Neural progenitor cell (in vitro differentiated cells): ENCODE data around the gene ZNF79. TPM values are rescaled to one million over a fixed set of nuclear protein-coding genes. Genes with fewer than 3 reads are reported as not detected.
A peak's percentile ranks its signal among the peaks of the same experiment; 100 is the strongest.

Source experiments
- DNase-seq: peaks from one replicate; pipeline ENCODE4 v3.0.0-alpha.2; 2016; ENCODE audit warnings: low spot score
- H2AFZ ChIP-seq: fragments of 200-600 bp; sonication (generic); replicated peaks from 2 replicates; pipeline ENCODE4 v1.6.1; 2016; ENCODE audit warnings: antibody characterized with exemption
- H3F3A ChIP-seq: fragments of 200-600 bp; sonication (generic); 2 replicates; pipeline ENCODE4 v1.6.1; 2016; ENCODE audit warnings: antibody characterized with exemption, low read depth
- H3K27ac ChIP-seq: fragments of 200-600 bp; sonication (generic); 2 replicates; pipeline ENCODE4 v1.5.1; 2016; ENCODE audit warnings: mild to moderate bottlenecking
- H3K27me3 ChIP-seq: fragments of 200-600 bp; sonication (generic); 2 replicates; pipeline ENCODE4 v1.6.1; 2016; ENCODE audit warnings: mild to moderate bottlenecking, moderate library complexity
- H3K36me3 ChIP-seq: fragments of 200-600 bp; sonication (generic); 2 replicates; pipeline ENCODE4 v1.5.1; 2016
- H3K4me1 ChIP-seq: fragments of 200-600 bp; sonication (generic); 2 replicates; pipeline ENCODE4 v1.6.1; 2016; ENCODE audit warnings: mixed run types
- H3K4me2 ChIP-seq: fragments of 200-600 bp; sonication (generic); 2 replicates; pipeline ENCODE4 v1.6.1; 2016
- H3K4me3 ChIP-seq: fragments of 200-600 bp; sonication (generic); 2 replicates; pipeline ENCODE4 v1.5.1; 2016
- H3K79me2 ChIP-seq: fragments of 200-600 bp; sonication (generic); 2 replicates; pipeline ENCODE4 v1.6.1; 2016; ENCODE audit warnings: low read depth
- H3K9ac ChIP-seq: fragments of 200-600 bp; sonication (generic); 2 replicates; pipeline ENCODE4 v1.6.1; 2016
- H3K9me3 ChIP-seq: fragments of 200-600 bp; sonication (generic); 2 replicates; pipeline ENCODE4 v1.5.1; 2016; ENCODE audit warnings: low read depth
- H4K20me1 ChIP-seq: fragments of 200-600 bp; sonication (generic); 2 replicates; pipeline ENCODE4 v1.6.1; 2016; ENCODE audit warnings: low read depth
- H3K27ac Mint-ChIP-seq: 3 replicates; pipeline ENCODE4 v1.8.0; 2021; ENCODE audit warnings: mixed read lengths
- H3K27me3 Mint-ChIP-seq: 2 replicates; pipeline ENCODE4 v1.8.0; 2022; ENCODE audit warnings: low read depth, mild to moderate bottlenecking, inconsistent platforms, moderate library complexity, mixed read lengths; ENCODE audit not compliant: insufficient read depth
- H3K36me3 Mint-ChIP-seq: 3 replicates; pipeline ENCODE4 v1.8.0; 2021; ENCODE audit warnings: mixed read lengths
- H3K4me1 Mint-ChIP-seq: 3 replicates; pipeline ENCODE4 v1.8.0; 2021; ENCODE audit warnings: mixed read lengths
- H3K4me3 Mint-ChIP-seq: 3 replicates; pipeline ENCODE4 v1.8.0; 2021; ENCODE audit warnings: mild to moderate bottlenecking, moderate library complexity, mixed read lengths
- H3K9me3 Mint-ChIP-seq: 3 replicates; pipeline ENCODE4 v1.8.0; 2020; ENCODE audit warnings: mixed read lengths
- EZH2 ChIP-seq: fragments of 200-600 bp; sonication (generic); IDR thresholded peaks from 2 replicates; pipeline ENCODE4 v1.6.1; 2017; ENCODE audit warnings: antibody characterized with exemption, mild to moderate bottlenecking, moderate library complexity
- EZH2phosphoT487 ChIP-seq: fragments of 200-600 bp; sonication (generic); IDR thresholded peaks from 2 replicates; pipeline ENCODE4 v1.6.1; 2017; ENCODE audit warnings: antibody characterized with exemption
- total RNA-seq: library from RNA; depleted of rRNA; stranded (reverse); fragments of >200 nt; gene quantifications from 2 replicates; pipeline ENCODE4 v1.2.3, GENCODE V29; 2015; ENCODE audit warnings: low replicate concordance
- TF ChIP-seq, protein P1 (sequence below): fragments of 200-600 bp; sonication (generic); IDR thresholded peaks from 2 replicates; pipeline ENCODE4 v1.5.1; 2017; ENCODE audit warnings: antibody characterized with exemption, mild to moderate bottlenecking

The ZNF79 gene
- total RNA-seq, 1 donor from 2014 or later: 6.7 TPM

DNA sequence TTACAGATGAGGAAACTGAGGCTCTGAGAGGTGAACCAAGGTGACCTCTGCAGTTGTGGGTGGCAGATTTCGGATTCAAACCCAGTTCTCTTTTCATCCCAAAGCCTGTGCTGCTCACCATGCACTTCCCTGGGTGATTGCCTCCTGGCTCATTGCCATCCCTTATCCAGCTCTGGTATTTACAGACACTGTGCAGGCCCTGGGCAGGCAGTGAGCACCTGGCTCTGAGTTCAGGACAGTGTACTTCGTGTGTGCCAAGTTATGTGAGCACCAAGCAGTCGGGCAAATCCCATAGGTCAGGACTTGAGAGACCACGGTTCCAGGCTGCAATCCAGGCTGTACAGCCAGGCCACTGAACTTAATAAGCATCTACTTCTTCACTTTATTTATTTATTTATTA is 28.5 kb downstream of the ZNF79 start:
- Histone ChIP-seq H3K27me3 (no peaks in the 10 kb centered on the region), H3F3A (peaks cover 34% of the 10 kb centered on the region), H2AFZ (no peak overlapping the region), H3K79me2 (peaks cover 36% of the 10 kb centered on the region), H3K4me1 (peaks cover 22% of the 10 kb centered on the region), H3K9ac (no peak overlapping the region), H3K27ac (no peak overlapping the region), H3K36me3 (peaks cover 7% of the 10 kb centered on the region), H3K4me3 (peak overlapping the region; percentile 79), H3K9me3 (no peaks in the 10 kb centered on the region), H4K20me1 (peaks cover 33% of the 10 kb centered on the region), H3K4me2 (peak overlapping the region; percentile 85)
- Mint-ChIP-seq H3K4me1 (peaks cover 23% of the 10 kb centered on the region), H3K27ac (no peak overlapping the region), H3K4me3 (peak overlapping the region; percentile 97), H3K36me3 (peaks cover 36% of the 10 kb centered on the region), H3K9me3 (no peaks in the 10 kb centered on the region), H3K27me3 (peaks cover 2% of the 10 kb centered on the region)
- no peak for TF ChIP-seq EZH2
- TF ChIP-seq, protein P1, sequence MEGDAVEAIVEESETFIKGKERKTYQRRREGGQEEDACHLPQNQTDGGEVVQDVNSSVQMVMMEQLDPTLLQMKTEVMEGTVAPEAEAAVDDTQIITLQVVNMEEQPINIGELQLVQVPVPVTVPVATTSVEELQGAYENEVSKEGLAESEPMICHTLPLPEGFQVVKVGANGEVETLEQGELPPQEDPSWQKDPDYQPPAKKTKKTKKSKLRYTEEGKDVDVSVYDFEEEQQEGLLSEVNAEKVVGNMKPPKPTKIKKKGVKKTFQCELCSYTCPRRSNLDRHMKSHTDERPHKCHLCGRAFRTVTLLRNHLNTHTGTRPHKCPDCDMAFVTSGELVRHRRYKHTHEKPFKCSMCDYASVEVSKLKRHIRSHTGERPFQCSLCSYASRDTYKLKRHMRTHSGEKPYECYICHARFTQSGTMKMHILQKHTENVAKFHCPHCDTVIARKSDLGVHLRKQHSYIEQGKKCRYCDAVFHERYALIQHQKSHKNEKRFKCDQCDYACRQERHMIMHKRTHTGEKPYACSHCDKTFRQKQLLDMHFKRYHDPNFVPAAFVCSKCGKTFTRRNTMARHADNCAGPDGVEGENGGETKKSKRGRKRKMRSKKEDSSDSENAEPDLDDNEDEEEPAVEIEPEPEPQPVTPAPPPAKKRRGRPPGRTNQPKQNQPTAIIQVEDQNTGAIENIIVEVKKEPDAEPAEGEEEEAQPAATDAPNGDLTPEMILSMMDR: no peak
- no peak for TF ChIP-seq EZH2phosphoT487
- no peak for DNase-seq

GRCh38 chr9:127455324-127455992 is 31.3 kb downstream of the ZNF79 start:
- Histone ChIP-seq H3K9me3 (no peaks in the 10 kb centered on the region), H3K79me2 (peaks cover 8% of the 10 kb centered on the region), H3K27ac (no peak overlapping the region), H3K4me3 (no peak overlapping the region), H3K9ac (no peak overlapping the region), H3F3A (peaks cover 6% of the 10 kb centered on the region), H3K4me2 (no peak overlapping the region), H3K27me3 (no peaks in the 10 kb centered on the region), H3K36me3 (no peaks in the 10 kb centered on the region), H4K20me1 (peaks cover 6% of the 10 kb centered on the region), H3K4me1 (peaks cover 5% of the 10 kb centered on the region), H2AFZ (no peak overlapping the region)
- Mint-ChIP-seq H3K9me3 (no peaks in the 10 kb centered on the region), H3K4me1 (peaks cover 4% of the 10 kb centered on the region), H3K27ac (no peak overlapping the region), H3K4me3 (no peak overlapping the region), H3K36me3 (peaks cover 14% of the 10 kb centered on the region), H3K27me3 (peaks cover 2% of the 10 kb centered on the region)
- TF ChIP-seq EZH2phosphoT487: no peak
- TF ChIP-seq, protein P1: peak; percentile 31
- DNase-seq: no peak

DNA sequence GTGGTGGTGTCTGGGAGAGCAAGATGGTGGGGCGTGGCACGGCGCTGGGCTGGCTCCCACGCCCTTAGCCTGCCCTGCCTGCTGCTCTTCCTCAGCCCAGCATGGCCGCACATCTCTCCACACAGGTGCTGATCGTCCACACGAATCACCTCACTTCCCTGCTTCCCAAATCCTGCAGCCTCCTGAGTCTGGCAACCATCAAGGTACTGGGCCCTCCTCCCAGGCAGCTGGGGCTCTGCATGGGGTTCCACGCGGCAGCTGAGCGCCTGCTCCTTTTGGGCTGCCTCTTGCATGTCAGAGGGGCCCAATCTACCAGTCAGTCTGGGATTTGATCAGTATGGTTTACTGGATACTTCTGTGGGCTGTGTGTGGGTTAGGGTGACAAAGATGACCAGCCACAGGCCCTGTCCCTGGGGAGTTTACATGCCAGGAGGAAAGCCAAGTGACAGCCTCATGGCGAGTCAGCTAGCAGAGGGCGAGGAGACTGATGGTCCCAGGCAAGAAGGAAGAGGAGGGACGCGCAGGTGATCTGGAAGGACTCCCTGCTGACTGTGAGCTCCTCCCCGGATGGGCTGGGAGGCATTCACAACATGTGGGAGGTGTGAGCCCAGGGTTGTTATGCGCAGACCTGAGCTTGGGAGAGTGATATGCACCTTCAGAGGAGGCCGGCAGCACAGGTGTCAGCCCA is 33.2 kb downstream of the ZNF79 start:
- H4K20me1 ChIP-seq: no peaks in the 10 kb centered on the region
- peaks cover under 1% of the 10 kb centered on the region for H3K4me1 ChIP-seq
- no peaks in the 10 kb centered on the region for H3F3A ChIP-seq
- H3K27me3 ChIP-seq: no peaks in the 10 kb centered on the region
- no peak overlapping the region for H3K4me2 ChIP-seq
- Mint-ChIP-seq H3K4me1 (peaks cover 2% of the 10 kb centered on the region), H3K27me3 (peaks cover 2% of the 10 kb centered on the region), H3K36me3 (peaks cover 17% of the 10 kb centered on the region), H3K9me3 (no peaks in the 10 kb centered on the region), H3K27ac (no peak overlapping the region), H3K4me3 (no peak overlapping the region)
- DNase-seq: no peak
- H3K9me3 ChIP-seq: no peaks in the 10 kb centered on the region
- TF ChIP-seq EZH2phosphoT487 (no peak), EZH2 (no peak)
- TF ChIP-seq, protein P1: no peak
- H2AFZ ChIP-seq: no peak overlapping the region
- H3K36me3 ChIP-seq: no peaks in the 10 kb centered on the region
- H3K79me2 ChIP-seq: no peaks in the 10 kb centered on the region
- H3K4me3 ChIP-seq: no peak overlapping the region
- H3K27ac ChIP-seq: no peak overlapping the region
- no peak overlapping the region for H3K9ac ChIP-seq
